Measurements from ENCODE around the gene TXNRD2. TPM values are rescaled to one million over a fixed set of nuclear protein-coding genes. Genes with fewer than 3 reads are reported as not detected.

The TXNRD2 gene
- total RNA-seq, 2 donors from 2014 or later: 7.3 to 13.6 TPM

DNA sequence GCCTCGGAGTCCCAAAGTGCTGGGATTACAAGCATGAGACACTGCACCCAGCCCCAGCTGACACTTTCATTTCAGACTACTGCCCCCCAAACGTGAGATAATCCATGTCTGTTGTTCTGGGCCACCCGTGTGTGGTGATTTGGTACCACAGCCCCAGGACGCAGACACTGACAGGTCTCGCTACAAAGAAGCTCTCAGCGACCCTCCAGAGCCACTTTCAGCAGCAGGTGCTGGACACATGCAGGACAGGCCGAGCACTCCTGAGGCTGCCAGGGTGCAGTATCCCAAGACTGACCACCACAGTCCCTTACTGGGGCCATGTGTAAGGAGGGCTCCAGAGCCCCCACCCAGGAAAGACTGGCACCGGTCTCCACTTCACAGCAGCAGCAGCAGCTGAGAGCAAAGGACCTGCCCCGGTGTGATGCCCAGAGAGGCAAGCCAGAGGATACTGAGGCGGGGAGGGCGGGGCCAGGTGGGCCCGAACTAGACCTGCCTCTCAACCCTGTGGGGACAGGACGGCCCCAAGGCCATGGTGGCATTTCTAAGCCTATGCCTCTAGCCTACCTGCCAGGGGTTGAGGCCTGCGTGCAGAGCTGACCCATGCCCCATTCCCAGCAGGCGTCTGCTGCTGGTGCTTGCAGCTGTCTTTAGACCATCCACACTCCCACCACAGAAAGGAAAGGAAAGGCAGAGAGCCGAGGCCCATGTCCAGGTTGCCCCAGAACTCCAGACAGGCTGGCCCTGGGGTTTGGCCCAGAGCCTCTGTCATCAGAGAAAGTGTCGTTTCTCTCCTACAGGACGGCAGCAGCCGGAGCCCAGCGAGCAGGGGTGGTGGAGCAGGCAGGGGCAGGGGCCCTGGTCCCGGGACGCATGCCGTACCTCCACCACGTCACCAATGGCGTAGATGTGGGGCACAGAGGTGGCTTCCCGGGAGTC lies 58.9 kb downstream of the TXNRD2 start:
- no peaks in the 10 kb centered on the region for H3K9me3 Mint-ChIP-seq
- Histone ChIP-seq H3K36me3 (ENCODE audit: control insufficient read depth, insufficient read depth, low read length) (no peaks in the 10 kb centered on the region), H3K27ac (ENCODE audit: low read depth, low read length) (no peak overlapping the region), H3K27me3 (ENCODE audit: control insufficient read depth, insufficient read depth, low read length, poor library complexity, severe bottlenecking) (no peaks in the 10 kb centered on the region), H3K9ac (ENCODE audit: extremely low read depth, low read length, poor library complexity, severe bottlenecking) (no peak overlapping the region), H3K9me3 (ENCODE audit: control insufficient read depth, low read length) (no peaks in the 10 kb centered on the region), H3K4me1 (ENCODE audit: control insufficient read depth, insufficient read depth, low read length) (peaks cover 10% of the 10 kb centered on the region), H3K4me3 (ENCODE audit: low read length) (no peak overlapping the region)
- WGBS, 2 experiments (ENCODE audit: insufficient coverage in 1 of 2, insufficient read length in 1 of 2): 78 to 91% methylated on average over 13 to 26 of the region's 26 CpGs
- H3K4me1 Mint-ChIP-seq: peaks cover 21% of the 10 kb centered on the region
- H3K36me3 Mint-ChIP-seq (ENCODE audit: low read depth): no peaks in the 10 kb centered on the region
- H3K4me3 Mint-ChIP-seq: no peak overlapping the region
- peak; percentile 45 for DNase-seq
- H3K27ac Mint-ChIP-seq: peak overlapping the region; percentile 90
- H3K27me3 Mint-ChIP-seq (ENCODE audit: insufficient read depth): peaks cover 9% of the 10 kb centered on the region
- TF ChIP-seq CTCF (conservative IDR thresholded peaks at IDR 0.05): no peak

GRCh38 chr22:19880786-19881569 lies 60.6 kb downstream of the TXNRD2 start:
- Mint-ChIP-seq H3K4me1 (peaks cover 21% of the 10 kb centered on the region), H3K9me3 (no peaks in the 10 kb centered on the region), H3K27me3 (ENCODE audit: insufficient read depth) (peaks cover 9% of the 10 kb centered on the region), H3K4me3 (peak overlapping the region; percentile 34), H3K27ac (peak overlapping the region; percentile 90), H3K36me3 (ENCODE audit: low read depth) (no peaks in the 10 kb centered on the region)
- Histone ChIP-seq H3K4me1 (ENCODE audit: control insufficient read depth, insufficient read depth, low read length) (peaks cover 10% of the 10 kb centered on the region), H3K4me3 (ENCODE audit: low read length) (peak overlapping the region; percentile 44), H3K36me3 (ENCODE audit: control insufficient read depth, insufficient read depth, low read length) (no peaks in the 10 kb centered on the region), H3K9me3 (ENCODE audit: control insufficient read depth, low read length) (no peaks in the 10 kb centered on the region), H3K9ac (ENCODE audit: extremely low read depth, low read length, poor library complexity, severe bottlenecking) (peak overlapping the region; percentile 58), H3K27ac (ENCODE audit: low read depth, low read length) (peak overlapping the region; percentile 93), H3K27me3 (ENCODE audit: control insufficient read depth, insufficient read depth, low read length, poor library complexity, severe bottlenecking) (no peaks in the 10 kb centered on the region)
- WGBS, 2 experiments (ENCODE audit: insufficient coverage in 1 of 2, insufficient read length in 1 of 2): 25 to 32% methylated on average over 17 to 27 of the region's 27 CpGs
- DNase-seq: peak; percentile 98
- TF ChIP-seq CTCF (conservative IDR thresholded peaks at IDR 0.05): no peak

- Mint-ChIP-seq H3K9me3 (no peaks in the 10 kb centered on the region), H3K4me1 (peaks cover 21% of the 10 kb centered on the region), H3K27ac (peak overlapping the region; percentile 90), H3K36me3 (ENCODE audit: low read depth) (no peaks in the 10 kb centered on the region), H3K4me3 (peak overlapping the region; percentile 34), H3K27me3 (ENCODE audit: insufficient read depth) (peaks cover 9% of the 10 kb centered on the region)
- Histone ChIP-seq H3K27me3 (ENCODE audit: control insufficient read depth, insufficient read depth, low read length, poor library complexity, severe bottlenecking) (no peaks in the 10 kb centered on the region), H3K36me3 (ENCODE audit: control insufficient read depth, insufficient read depth, low read length) (no peaks in the 10 kb centered on the region), H3K4me3 (ENCODE audit: low read length) (peak overlapping the region; percentile 44), H3K9me3 (ENCODE audit: control insufficient read depth, low read length) (no peaks in the 10 kb centered on the region), H3K4me1 (ENCODE audit: control insufficient read depth, insufficient read depth, low read length) (peaks cover 10% of the 10 kb centered on the region), H3K27ac (ENCODE audit: low read depth, low read length) (peak overlapping the region; percentile 93), H3K9ac (ENCODE audit: extremely low read depth, low read length, poor library complexity, severe bottlenecking) (peak overlapping the region; percentile 58)
- WGBS, 2 experiments (ENCODE audit: insufficient coverage in 1 of 2, insufficient read length in 1 of 2): 91 to 93% methylated on average over 19 to 34 of the region's 34 CpGs
- no peak for TF ChIP-seq CTCF (conservative IDR thresholded peaks at IDR 0.05)
- peak; percentile 67 for DNase-seq
These were observed 61.4 kb downstream of the TXNRD2 start for GRCh38 chr22:19879992-19880785.
